HG03045 (cell line): ENCODE data around the gene ADAM19.
"Not testable (repeated sequence)": the region's sequence is repeated elsewhere in the genome, so short reads cannot be mapped to it uniquely, and the experiment has no call there.

Experiments
- ATAC-seq: cut with Tn5 transposase; IDR thresholded peaks from one replicate; pipeline ENCODE4 v1.9.1; 2021; ENCODE audit warnings: mild to moderate bottlenecking, moderate library complexity; ENCODE audit not compliant: unreplicated experiment

Gene ADAM19

DNA sequence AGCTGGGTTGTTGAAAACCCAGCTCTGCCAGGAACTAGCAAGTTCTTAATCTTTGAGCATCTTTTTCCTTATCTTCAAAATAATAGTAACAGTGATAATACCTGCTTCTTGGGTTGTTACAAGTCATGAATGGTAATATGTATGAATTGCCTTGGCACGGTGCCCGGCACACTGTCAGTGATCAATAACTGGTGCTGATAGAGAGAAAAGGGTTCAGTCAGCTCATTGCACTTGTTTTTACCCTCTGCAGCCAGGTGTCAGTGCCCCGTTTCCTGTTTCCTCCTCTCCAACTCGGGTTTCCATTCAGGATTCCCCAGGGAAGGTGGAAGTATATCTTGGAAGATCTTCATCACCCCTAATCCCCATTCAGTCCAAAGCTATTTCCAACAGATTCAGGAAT, 131.4 kb downstream of the ADAM19 start:
- ATAC-seq, result no peak

DNA sequence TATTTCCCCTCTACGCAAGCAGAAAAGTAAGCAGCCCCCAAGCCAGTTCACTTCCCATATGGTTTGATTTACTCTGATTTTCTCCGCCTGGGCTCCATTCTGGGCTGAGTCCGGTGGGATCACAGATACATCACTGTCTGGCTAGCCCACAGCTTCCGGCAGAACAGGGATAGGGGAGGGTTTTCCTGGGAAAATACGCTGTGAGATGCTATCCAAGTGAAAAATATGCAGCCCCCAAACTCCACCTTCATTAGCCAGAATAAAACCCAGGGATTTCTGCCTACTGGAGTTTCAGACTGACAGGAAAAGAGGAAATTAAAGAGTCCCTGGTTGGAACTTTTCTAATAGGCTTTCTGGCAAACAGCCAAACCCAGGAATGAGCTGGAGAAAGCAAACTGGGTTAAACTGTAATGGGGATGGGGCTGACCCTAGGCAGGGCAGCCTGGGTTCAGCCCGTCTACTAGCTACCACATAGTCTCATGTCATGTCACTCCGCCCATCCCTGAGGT, 132.5 kb downstream of the ADAM19 start:
- no peak for ATAC-seq

DNA sequence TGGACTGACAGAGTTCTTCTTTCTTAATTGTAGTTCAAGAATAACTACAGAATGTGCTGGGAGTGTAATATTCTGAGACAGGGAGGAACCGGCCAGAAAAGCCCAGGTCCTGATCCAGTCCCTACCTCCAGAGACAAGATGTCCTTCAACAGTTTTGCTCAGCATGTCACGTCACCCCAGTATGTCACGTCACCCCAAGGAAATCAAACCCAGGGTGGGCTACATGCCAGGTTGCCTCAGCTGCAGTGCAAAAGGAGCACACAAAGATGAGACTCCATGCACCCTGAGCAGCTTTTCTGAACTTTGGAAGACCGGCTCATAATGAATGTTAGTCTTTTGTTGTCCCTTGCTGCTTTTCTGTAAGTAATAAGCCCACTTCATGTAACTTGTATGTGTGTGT, 141.5 kb downstream of the ADAM19 start:
- no peak for ATAC-seq

DNA sequence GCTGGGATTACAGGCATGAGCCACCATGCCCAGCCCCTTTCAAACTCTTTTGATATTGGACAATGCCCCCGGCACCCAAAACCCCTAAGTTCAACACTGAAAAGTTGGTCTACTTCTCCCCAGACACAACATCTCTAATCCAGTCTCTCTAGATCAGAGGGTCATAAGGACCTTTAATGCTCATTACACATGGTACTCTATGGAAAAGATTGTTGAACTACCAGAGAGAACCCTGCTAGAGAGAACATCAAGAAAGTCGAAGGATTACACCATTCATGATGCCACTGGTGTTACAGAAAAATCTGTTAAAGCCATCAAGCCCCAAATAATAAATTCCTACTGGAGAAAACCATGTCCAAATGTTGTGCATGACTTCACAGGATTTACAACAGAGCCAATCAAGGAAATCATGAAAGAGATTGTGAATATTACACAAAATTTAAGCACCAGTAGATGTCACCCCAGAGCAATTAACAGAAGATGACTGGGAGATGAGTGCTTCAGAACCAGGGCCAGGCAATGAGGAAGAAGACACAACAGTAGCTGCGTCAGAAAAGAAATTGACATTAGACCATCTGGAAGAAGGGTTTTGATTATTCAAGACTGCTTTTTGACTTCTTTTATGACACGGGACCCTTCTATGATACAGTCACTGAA, 143.9 kb downstream of the ADAM19 start:
- ATAC-seq, result no peak

DNA sequence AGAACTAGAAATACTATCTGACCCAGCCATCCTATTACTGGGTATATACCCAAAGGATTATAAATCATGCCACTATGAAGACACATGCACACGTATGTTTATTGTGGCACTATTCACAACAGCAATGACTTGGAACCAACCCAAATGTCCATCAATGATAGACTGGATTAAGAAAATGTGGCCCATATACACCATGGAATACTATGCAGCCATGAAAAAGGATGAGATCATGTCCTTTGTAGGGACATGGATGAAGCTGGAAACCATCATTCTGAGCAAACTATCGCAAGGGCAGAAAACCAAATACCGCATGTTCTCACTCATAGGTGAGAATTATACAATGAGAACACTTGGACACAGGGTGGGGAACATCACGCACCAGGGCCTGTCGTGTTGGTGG, 145.7 kb downstream of the ADAM19 start:
- ATAC-seq, result not testable (repeated sequence)
